ENCODE data around the gene FAM204A.

FAM204A gene

DNA sequence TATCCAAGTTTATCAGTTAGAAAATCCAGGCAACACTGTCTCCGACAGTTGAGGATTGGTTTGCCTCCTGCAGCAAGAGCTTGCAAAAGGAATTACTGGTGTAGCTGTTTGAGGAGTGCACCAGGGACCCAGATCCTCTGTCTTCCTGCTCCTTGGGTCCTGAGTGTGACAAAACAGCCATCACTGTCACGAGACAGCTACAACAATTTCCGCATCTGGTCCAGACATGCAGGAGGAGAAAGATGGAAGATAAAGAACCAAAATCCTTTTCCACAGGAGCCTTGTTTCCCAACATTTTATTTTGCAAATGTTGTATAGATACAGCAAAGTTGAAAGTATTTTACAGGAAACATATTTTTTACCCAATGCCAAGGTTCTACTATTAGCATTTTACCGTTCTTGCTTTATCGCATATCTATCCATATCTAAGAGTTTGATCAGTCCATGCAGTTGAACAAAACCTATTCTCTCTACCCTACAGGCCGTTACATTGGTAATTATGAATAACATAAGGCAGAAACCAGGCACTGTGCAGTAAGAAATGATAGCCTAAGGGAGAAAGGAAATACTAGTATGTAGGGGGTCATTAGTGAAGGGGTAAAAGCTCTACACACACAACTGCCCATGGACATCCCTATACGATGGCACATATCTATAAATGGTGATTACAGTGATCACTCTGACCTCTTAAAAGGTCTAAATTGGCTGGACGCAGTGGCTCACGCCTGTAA lies 54.9 kb downstream of the FAM204A start:
- FAIRE-seq: no peak

GRCh38 chr10:118286051-118286838 lies 55.9 kb downstream of the FAM204A start:
- no peak for FAIRE-seq
- DNase-seq (ENCODE audit: insufficient read length, low spot score): no peak

More for the DNA sequence above, 54.9 kb downstream of the FAM204A start:
- no peak for DNase-seq (ENCODE audit: insufficient read length, low spot score)

DNA sequence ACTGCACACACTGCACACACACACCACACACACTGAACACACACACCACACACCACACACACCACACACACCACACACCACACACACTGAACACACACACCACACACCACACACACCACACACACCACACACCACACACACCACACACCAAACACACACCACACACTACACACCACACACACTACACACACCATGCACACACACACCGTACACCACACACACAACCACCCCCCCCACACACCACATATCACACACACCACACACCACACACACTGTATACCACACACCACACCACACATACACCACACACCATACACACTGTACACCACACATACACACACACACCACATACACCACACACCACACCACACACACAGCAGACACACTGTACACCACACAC lies 59.5 kb downstream of the FAM204A start:
- no peak for DNase-seq (ENCODE audit: insufficient read length, low spot score)
- peak; percentile 68 for FAIRE-seq

DNA sequence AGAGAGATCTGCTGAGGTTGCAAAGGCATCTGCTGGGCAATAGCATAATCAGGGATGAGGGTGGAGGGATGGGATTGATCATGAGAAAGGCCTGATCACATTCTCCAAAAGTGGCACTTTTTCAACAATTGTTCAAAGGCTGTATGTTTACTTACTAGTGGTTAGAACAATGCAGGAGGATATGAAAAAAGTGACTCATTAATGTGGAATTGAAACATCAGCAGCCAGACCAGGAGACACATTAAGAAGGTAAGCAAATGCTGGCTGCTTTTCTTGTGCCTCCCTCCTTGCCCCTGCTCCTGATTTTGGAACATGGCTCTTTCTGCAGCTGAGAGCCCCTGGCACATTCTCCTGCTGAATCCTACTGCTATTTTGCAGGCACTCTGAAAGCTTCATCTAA lies 63.5 kb downstream of the FAM204A start:
- DNase-seq (ENCODE audit: insufficient read length, low spot score) (no peak), FAIRE-seq (no peak)

GRCh38 chr10:118277871-118278270 lies 64.3 kb downstream of the FAM204A start:
- DNase-seq (ENCODE audit: insufficient read length, low spot score) (no peak), FAIRE-seq (no peak)

DNA sequence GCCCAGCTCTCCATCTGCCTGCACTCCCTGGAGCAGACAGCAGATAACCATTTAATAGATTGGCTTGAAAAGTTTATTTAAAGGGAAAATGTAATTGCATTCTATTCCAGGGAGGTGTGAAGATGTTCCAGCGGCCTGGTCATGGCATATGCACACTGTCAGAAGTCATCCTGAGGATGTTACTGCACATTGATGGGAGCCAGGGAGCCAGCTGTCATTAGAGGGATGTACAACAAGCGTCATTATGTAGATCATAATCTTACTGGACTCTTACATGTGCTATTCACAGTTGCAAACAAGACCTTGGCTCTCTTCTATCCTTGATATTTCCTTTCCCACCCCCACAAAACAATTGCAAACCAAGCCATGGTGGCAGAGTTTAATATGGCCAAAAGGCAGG lies 65.4 kb downstream of the FAM204A start:
- DNase-seq (ENCODE audit: insufficient read length, low spot score) (no peak), FAIRE-seq (no peak)

DNA sequence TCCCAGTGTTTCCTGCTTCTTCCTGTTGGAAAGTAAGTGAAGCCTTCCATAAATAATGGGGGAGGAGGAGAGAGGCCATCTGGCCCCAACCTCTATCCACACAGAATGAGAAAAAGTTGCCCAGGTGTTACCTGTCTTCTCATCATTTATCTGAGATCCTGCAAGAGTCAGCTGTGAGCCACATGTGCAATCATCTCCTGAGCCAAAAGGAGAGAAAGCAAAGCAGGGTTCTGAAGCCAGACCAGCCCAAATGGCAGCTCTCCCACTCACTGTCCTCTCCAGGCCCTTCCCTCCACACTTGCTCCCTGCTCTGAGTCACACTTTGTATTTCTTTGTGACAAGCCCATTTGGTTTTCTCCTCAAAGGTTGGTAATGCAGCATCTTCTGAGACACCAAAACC lies 65.9 kb downstream of the FAM204A start:
- no peak for FAIRE-seq

DNA sequence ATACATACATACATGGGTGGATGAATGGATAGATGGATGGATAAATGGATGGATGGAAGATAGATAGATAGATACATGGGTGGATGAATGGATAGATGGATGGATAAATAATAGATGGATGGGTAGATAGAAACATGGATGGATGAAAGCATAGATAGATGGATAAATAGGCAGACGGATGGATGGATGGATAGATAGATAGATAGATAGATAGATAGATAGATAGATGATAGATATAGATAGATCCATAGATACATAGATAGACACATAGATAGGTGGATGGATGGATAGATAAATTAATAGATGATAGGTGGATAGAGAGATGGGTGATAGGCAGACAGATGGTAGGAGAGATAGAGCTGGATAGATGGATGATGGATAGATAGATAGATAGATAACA lies 68.5 kb downstream of the FAM204A start:
- DNase-seq (ENCODE audit: insufficient read length, low spot score) (no peak), FAIRE-seq (no peak)

More for the DNA sequence above, 65.9 kb downstream of the FAM204A start:
- no peak for DNase-seq (ENCODE audit: insufficient read length, low spot score)

DNA sequence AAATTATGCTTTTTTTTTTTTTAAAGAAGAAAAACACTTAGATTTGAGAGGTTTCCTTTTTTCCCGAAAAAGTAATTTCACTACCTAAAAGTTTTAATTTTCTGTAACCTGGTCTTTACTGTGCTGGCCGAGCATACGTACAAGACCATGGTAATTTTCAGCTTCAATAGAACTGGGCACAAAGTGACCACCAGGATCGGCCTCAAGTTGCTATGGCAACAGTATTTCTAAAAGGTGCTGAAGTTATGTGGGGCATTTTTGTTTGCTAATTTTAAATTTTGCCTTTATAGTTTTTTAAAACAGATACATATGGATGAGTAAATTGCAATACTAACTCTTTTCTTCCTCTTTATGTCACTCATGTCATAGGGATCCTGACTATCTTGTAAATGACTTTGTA lies 69.4 kb downstream of the FAM204A start:
- FAIRE-seq: no peak

DNA sequence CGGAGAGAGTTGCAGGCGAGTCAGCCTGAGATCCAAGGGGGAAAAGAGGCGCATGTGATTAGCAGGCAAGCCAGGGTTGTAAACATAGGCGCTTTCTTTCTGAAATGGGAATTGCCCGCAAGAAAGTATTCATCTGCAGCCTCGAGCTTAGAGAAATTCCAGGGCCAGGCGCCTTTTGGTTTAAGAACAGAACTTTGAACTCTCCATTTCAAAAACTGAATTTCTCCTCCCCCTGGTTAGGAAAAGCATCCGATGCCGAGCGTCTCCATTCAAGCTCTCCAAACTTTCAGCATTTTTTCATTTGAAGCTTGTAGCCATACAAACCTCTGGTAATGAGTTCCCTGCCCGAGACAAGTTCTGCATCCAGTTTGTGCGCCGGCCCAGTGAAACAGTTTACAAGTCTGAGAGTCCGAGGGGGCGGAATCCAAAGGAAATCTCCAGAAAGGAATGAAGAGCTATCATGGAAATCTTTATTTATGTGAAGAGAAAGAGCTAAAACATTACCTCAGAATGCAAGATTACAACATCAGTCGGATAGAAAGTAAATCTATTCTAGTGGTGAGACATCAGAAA lies 69.9 kb downstream of the FAM204A start:
- FAIRE-seq (no peak), DNase-seq (ENCODE audit: insufficient read length, low spot score) (no peak)

More for the DNA sequence above, 69.4 kb downstream of the FAM204A start:
- no peak for DNase-seq (ENCODE audit: insufficient read length, low spot score)

DNA sequence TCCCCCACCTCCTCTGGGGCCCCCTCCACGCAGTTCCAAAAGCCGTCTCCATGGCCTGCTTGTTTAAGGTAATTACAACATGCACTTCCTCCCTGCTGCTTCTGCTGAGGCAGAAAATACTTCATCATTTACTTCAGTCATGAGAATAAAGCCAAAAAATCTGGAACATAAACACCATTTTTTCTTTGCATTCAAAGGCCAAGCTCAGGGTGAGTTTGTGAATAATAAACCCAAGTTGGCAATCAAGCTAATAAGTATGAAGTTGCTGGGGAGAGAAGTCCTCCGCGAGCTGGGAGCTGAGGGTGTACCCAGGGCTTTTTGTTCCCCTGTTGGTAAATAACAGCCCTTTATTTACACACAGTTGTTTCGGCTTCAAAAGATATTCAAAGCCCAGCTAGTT lies 70.5 kb downstream of the FAM204A start:
- DNase-seq (ENCODE audit: insufficient read length, low spot score) (no peak), FAIRE-seq (no peak)

DNA sequence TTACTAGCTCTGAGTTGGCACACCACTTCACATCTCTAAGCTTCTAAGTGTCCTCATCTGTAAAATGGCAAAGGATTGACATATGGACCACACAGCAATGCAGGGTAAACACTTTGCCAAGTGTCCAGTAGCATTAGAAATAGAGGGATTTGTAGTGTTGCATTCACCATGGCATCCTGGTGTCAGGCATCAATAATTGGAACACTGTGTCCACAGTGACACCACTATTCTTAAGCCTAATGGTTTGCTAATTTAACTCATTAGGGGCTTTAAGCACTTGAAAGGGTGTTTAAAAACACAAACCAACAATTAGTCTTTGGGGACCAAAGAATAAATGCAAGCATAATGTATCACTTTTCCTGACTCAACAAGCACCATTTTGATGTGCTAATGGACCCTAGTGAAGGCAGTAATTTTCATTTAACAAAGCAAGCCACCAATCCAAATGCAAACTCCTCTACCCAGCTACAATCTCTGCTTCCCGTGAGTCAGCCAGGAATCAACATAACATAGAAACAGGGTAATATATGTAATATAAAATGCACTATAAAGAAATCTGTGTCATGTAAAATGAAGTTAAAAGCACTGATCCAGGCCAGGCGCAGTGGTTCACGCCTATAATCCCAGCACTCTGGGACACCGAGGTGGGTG lies 75.9 kb downstream of the FAM204A start:
- FAIRE-seq: no peak

DNA sequence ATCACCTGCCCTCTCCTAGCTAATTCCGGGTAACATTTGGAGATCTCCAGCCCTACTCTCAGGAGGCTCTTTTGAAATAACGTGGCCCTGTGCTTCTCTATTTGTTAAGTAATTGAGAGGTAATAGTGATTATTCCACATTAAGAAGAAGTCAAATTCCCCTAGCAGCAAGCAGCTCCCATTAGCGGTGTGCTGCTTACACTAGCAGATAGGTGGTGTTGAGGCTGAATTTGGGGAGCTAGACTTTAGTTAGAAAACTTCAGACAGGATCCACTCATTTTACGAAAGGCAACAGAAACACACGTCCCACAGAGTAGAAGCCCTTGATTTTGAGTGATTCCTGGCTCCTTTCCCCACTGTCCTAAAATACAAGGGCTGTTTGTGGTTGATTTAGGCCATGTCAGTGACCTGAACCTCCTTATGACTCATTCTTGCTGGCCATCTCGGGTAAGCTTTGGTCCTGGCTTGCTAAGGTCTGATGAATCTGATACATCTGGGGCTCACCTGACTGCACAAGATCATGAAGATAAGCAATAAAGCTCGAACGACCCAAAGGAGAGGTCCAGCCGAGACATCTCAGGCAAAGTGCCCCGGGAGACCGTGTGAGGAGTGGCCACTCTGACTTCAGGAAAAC lies 77.2 kb downstream of the FAM204A start:
- DNase-seq (ENCODE audit: insufficient read length, low spot score) (no peak), FAIRE-seq (no peak)

More for the DNA sequence above, 75.9 kb downstream of the FAM204A start:
- DNase-seq (ENCODE audit: insufficient read length, low spot score): no peak

GRCh38 chr10:118264252-118264651 lies 77.9 kb downstream of the FAM204A start:
- no peak for FAIRE-seq

DNA sequence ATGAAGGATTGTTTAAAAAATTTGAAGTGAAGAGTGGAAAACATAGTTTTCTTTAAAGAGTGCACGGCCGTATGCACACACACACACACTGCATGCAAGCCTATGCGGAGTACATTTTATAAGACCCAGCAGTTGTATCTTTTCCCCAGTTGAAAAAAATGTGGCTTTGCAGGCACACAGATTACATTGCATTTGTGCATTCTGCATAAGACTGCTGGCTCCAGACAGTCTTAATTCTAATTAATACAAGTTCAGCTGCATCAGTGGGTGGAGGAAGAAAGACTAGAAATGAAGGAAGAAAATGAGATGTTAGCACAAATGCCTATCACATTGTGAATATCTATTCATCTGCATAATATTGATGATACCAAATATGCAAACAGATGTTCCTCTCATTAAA lies 79.6 kb downstream of the FAM204A start:
- FAIRE-seq: no peak

More at GRCh38 chr10:118264252-118264651, 77.9 kb downstream of the FAM204A start:
- DNase-seq (ENCODE audit: insufficient read length, low spot score): no peak

DNA sequence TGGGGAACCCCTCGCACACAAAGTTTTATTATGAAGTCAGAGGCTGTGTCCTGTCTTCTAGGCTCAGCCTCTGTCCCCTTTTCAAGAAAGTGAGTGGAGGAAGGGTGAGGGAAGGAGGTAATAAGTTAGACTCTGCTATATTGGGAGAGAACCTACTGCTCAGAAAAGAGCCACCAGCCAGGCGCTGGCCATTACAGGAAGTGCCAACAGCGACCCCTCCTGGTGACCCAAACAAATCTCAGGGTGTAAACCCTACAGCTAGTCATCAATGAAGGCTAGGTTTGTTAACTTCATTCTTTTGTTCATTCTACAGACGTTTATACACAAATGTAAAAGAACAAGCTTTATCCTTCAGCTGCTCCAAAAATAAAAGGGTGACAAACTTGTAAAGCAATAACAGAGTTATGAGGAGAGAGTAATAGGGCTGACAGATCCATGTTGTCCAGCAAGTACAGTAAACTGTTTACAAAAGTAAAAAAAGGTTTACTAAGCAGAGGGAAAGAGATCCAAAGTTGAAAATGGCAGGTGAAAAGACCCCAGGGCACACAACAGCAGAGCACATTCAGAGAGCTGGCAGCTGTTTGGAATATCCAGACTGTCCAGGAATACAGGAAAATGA lies 82.7 kb downstream of the FAM204A start:
- DNase-seq (ENCODE audit: insufficient read length, low spot score) (no peak), FAIRE-seq (no peak)

More for the DNA sequence above, 79.6 kb downstream of the FAM204A start:
- no peak for DNase-seq (ENCODE audit: insufficient read length, low spot score)

- FAIRE-seq (no peak), DNase-seq (ENCODE audit: insufficient read length, low spot score) (no peak)
Observed at GRCh38 chr10:118258285-118258684, 83.8 kb downstream of the FAM204A start.

DNA sequence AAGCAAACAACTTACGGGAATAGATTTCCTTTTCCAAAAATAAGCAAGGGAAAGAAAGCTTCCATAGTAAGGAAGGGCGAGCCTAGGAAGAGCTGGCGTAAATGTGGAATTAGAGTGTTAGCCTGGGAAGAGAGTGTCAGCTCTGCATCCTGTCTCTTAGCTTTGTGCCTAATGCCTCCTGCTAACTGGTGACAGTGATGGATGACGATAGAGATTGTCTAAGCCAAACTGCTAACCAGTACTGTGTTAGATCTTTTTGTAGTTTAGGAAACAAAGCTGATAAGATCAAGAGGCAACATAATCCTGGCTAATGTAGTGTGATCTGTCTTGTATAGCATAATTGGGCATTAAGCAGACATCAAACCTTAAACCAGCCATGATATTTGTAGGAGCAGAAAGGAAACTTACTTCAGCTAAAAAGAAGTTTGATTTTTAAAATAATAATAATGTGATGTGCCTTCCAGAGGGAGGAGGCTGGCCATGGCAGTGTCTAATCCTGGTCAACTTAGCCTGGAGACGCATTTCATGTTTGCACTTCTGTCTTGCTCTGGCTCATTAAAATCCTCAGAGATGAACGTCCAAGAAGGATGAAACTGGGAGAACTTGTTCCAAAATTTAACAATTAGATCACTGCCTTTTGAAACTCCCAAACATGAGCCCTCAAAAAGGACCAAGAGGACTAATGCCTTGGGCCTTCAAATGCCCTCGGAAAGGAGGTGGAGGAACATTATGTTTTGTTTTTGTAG lies 85.1 kb downstream of the FAM204A start:
- no peak for DNase-seq (ENCODE audit: insufficient read length, low spot score)
- FAIRE-seq: no peak

DNA sequence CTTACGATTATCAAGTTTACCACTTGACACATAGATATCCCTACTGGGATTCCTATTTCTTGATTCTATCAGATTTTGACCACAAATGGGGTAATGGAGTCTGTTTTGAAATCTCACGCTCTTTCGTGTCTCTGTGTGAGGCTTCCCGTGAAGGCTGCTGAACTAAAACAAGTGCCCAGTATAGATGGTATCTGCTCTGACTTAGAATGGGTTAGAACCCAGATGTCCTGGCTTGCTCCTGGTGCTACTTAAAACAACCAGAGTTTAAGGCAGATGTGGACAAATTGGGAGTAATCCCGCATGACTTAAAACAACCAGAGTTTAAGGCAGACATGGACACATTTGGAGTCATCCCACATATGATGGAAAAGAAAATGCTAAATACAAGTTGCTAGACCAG lies 85.9 kb downstream of the FAM204A start:
- FAIRE-seq: no peak
- no peak for DNase-seq (ENCODE audit: insufficient read length, low spot score)

DNA sequence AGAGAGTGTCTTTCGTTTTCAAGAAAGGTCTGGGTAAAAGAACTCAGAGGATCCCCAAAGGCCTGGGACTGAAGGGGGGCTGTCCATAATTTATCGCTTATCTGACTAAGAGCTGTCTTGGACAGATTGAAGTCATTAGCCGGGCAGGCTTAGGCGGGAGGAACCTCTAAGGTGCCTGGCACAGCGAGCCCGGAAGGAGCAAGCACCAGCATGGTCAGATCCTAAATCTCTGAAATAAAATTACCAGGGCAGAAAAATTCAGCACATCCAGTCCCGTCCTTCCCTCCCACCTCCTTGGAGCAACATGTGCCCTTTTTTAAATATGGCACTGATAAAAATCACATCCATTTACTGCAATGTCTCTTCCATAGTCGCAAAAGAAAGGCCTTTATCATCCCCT lies 86.8 kb downstream of the FAM204A start:
- FAIRE-seq (no peak), DNase-seq (ENCODE audit: insufficient read length, low spot score) (no peak)

Data from GM19239 (cell line).